Left lung (tissue), 10 donors: ENCODE data around the gene MDM2. TPM values are rescaled to one million over a fixed set of nuclear protein-coding genes. Genes with fewer than 3 reads are reported as not detected.
A peak's percentile ranks its signal among the peaks of the same experiment; 100 is the strongest.

Experiments
- ATAC-seq: fragments of 200-7000 bp; cut with Tn5 transposase; one replicate; pipeline ENCODE4 v1.9.1; 2020; ENCODE audit warnings: moderate library complexity
- DNase-seq, 4 donors: peaks; one replicate each; pipeline ENCODE4 v3.0.0-alpha.2; 2013 to 2020
- H3K27ac ChIP-seq, 2 donors: fragments of 200-600 bp; sonication (generic) in 1 of 2; one replicate each; pipeline versions ENCODE4 v1.5.0 to v1.8.0; 2020 to 2021
- H3K27me3 ChIP-seq, 2 donors: fragments of 200-600 bp; sonication (generic) in 1 of 2; one replicate each; pipeline versions ENCODE4 v1.5.0 to v1.8.0; 2020 to 2021
- H3K36me3 ChIP-seq, 2 donors: fragments of 200-600 bp; sonication (generic) in 1 of 2; one replicate each; pipeline versions ENCODE4 v1.5.0 to v1.8.0; 2020 to 2021
- H3K4me1 ChIP-seq, 2 donors: fragments of 200-600 bp; one replicate each; pipeline ENCODE4 v1.8.0; 2021
- H3K4me3 ChIP-seq, 2 donors: fragments of 200-600 bp; sonication (generic) in 1 of 2; one replicate each; pipeline versions ENCODE4 v1.5.0 to v1.8.0; 2020 to 2021; ENCODE audit warnings: mild to moderate bottlenecking in 1 of 2
- H3K9me3 ChIP-seq, 2 donors: fragments of 200-600 bp; sonication (generic) in 1 of 2; one replicate each; pipeline versions ENCODE4 v1.5.0 to v1.8.0; 2020 to 2021
- intact Hi-C, 2 donors: fragments of 100-400 bp; cut with DNase I; formaldehyde crosslinking; loops; one replicate each; pipeline versions ENCODE4 v1.11.2 to v1.14.2; 2022
- polyA plus RNA-seq, 6 donors: library from polyadenylated mRNA; unstranded; fragments of 120-200 nt; gene quantifications; one replicate each; pipeline ENCODE4 v1.2.1, GENCODE V29; 2013; ENCODE audit not compliant: insufficient read length in 6 of 6
- total RNA-seq, 2 donors: library from RNA; stranded (reverse); fragmentation: NEBNext Ultra II Directional; extraction: Animal tissue kit (Norgen Biotek cat#: 25700); gene quantifications; one replicate each; pipeline ENCODE4 v1.2.1, GENCODE V29; 2021
- TF ChIP-seq, protein P1 (sequence below), 2 donors: fragments of 200-600 bp; sonication (generic) in 1 of 2; IDR thresholded peaks; one replicate each; pipeline versions ENCODE4 v1.5.0 to v1.8.0; 2021; ENCODE audit warnings: antibody characterized with exemption in 2 of 2
- donor health status: DM: no; HTN: yes; CAD: no.
- donor health status: DM: no; HTN: no; CAD: no.

Gene MDM2
- total and polyA plus RNA-seq, 8 donors = 89.3 to 174 (median 120) TPM

- Histone ChIP-seq H3K4me3 (no peak overlapping the region), H3K27ac (no peak overlapping the region), H3K27me3 (no peaks in the 10 kb centered on the region), H3K9me3 (no peaks in the 10 kb centered on the region), H3K36me3 (peaks cover 0 to 78% of the 10 kb centered on the region in 2 donors), H3K4me1 (peaks cover 6 to 68% of the 10 kb centered on the region in 2 donors)
- ATAC-seq = no peak
- TF ChIP-seq, protein P1, sequence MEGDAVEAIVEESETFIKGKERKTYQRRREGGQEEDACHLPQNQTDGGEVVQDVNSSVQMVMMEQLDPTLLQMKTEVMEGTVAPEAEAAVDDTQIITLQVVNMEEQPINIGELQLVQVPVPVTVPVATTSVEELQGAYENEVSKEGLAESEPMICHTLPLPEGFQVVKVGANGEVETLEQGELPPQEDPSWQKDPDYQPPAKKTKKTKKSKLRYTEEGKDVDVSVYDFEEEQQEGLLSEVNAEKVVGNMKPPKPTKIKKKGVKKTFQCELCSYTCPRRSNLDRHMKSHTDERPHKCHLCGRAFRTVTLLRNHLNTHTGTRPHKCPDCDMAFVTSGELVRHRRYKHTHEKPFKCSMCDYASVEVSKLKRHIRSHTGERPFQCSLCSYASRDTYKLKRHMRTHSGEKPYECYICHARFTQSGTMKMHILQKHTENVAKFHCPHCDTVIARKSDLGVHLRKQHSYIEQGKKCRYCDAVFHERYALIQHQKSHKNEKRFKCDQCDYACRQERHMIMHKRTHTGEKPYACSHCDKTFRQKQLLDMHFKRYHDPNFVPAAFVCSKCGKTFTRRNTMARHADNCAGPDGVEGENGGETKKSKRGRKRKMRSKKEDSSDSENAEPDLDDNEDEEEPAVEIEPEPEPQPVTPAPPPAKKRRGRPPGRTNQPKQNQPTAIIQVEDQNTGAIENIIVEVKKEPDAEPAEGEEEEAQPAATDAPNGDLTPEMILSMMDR (IDR thresholded peaks at IDR 0.05) = no peak
- intact Hi-C loops = no loop called here
- no peak for DNase-seq
Measured at GRCh38 chr12:68812553-68813241, 4.7 kb downstream of the MDM2 start.

GRCh38 chr12:68813242-68813593 lies 5.2 kb downstream of the MDM2 start:
- no peaks in the 10 kb centered on the region for H3K9me3 ChIP-seq
- intact Hi-C loops = no loop called here
- H3K4me1 ChIP-seq = peaks cover 6 to 68% of the 10 kb centered on the region in 2 donors
- TF ChIP-seq, protein P1 (IDR thresholded peaks at IDR 0.05) = no peak
- ATAC-seq (no peak), DNase-seq (no peak)
- H3K27ac ChIP-seq = no peak overlapping the region
- H3K27me3 ChIP-seq = no peaks in the 10 kb centered on the region
- no peak overlapping the region for H3K4me3 ChIP-seq
- peaks cover 0 to 83% of the 10 kb centered on the region in 2 donors for H3K36me3 ChIP-seq

- Histone ChIP-seq H3K9me3 (no peaks in the 10 kb centered on the region), H3K4me1 (peaks cover 6 to 63% of the 10 kb centered on the region in 2 donors), H3K4me3 (no peak overlapping the region), H3K36me3 (peaks cover 0 to 94% of the 10 kb centered on the region in 2 donors), H3K27me3 (no peaks in the 10 kb centered on the region), H3K27ac (no peak overlapping the region)
- DNase-seq (no peak), ATAC-seq (no peak)
- intact Hi-C loops = no loop called here
- TF ChIP-seq, protein P1 (IDR thresholded peaks at IDR 0.05) = no peak
Measured at GRCh38 chr12:68814490-68815231, 6.7 kb downstream of the MDM2 start.

- H3K36me3 ChIP-seq = peaks cover 0 to 94% of the 10 kb centered on the region in 2 donors
- TF ChIP-seq, protein P1 (IDR thresholded peaks at IDR 0.05) = no peak
- no peaks in the 10 kb centered on the region for H3K27me3 ChIP-seq
- peak; percentile 14 for ATAC-seq
- DNase-seq = no peak
- no peak overlapping the region for H3K27ac ChIP-seq
- H3K4me3 ChIP-seq = no peak overlapping the region
- H3K4me1 ChIP-seq = peaks cover 6 to 56% of the 10 kb centered on the region in 2 donors
- no peaks in the 10 kb centered on the region for H3K9me3 ChIP-seq
- intact Hi-C loops = no loop called here
Measured at GRCh38 chr12:68815232-68815927, 7.4 kb downstream of the MDM2 start.
